Activated CD4-positive, alpha-beta T cell treated with anti-CD3 and anti-CD28 coated beads, Interleukin-2, amount 10 ng/mL, durations not matched to agents 24 days and 14 days (primary cell): ENCODE data around the gene RELA. TPM values are rescaled to one million over a fixed set of nuclear protein-coding genes. Genes with fewer than 3 reads are reported as not detected.
"Not testable (repeated sequence)": the region's sequence is repeated elsewhere in the genome, so short reads cannot be mapped to it uniquely, and the experiment has no call there.

Experiments
- DNase-seq: peaks from one replicate; pipeline ENCODE4 v3.0.0; 2022
- H3K27ac Mint-ChIP-seq: one replicate; pipeline ENCODE4 v1.8.0; 2022; ENCODE audit warnings: mild to moderate bottlenecking, mixed read lengths
- H3K27me3 Mint-ChIP-seq: one replicate; pipeline ENCODE4 v1.8.0; 2022; ENCODE audit warnings: mixed read lengths
- H3K36me3 Mint-ChIP-seq: one replicate; pipeline ENCODE4 v1.8.0; 2022; ENCODE audit warnings: low read depth, mild to moderate bottlenecking, mixed read lengths
- H3K4me1 Mint-ChIP-seq: one replicate; pipeline ENCODE4 v1.8.0; 2021; ENCODE audit warnings: mixed read lengths
- H3K4me3 Mint-ChIP-seq: one replicate; pipeline ENCODE4 v1.8.0; 2022; ENCODE audit warnings: mild to moderate bottlenecking, moderate library complexity, mixed read lengths
- H3K9me3 Mint-ChIP-seq: one replicate; pipeline ENCODE4 v1.8.0; 2021; ENCODE audit warnings: mixed read lengths
- intact Hi-C: fragments of 100-400 bp; cut with micrococcal nuclease; formaldehyde crosslinking; loops from one replicate; pipeline ENCODE4 v1.15.1; 2023
- total RNA-seq: library from RNA; stranded (reverse); gene quantifications from 2 replicates; pipeline ENCODE4 v1.2.3, GENCODE V29; 2022

RELA gene
- total RNA-seq, 1 donor from 2014 or later = 98.2 TPM

DNA sequence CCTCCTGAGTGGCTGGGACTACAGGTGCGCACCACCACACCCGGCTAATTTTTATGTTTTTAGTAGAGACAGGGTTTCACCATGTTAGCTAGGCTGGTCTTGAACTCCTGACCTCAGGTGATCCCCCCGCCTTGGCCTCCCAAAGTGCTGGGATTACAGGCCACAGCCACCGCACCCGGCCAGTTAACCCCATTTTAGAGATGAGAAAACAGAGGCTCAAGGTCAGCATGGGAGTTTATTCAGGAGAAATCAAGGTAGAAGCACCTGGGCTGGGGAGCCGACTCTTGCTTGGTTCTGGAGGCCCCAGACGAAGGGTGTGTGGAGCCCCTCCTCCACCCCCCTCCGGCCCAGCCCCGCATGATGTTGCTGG, 23.5 kb downstream of the RELA start:
- DNase-seq, H3K9me3 Mint-ChIP-seq, H3K27me3 Mint-ChIP-seq: not testable (repeated sequence)
- Mint-ChIP-seq H3K4me3 (peak overlapping the region; percentile 84), H3K36me3 (peaks cover 34% of the 10 kb centered on the region), H3K4me1 (peaks cover 38% of the 10 kb centered on the region), H3K27ac (peak overlapping the region; percentile 89)
- intact Hi-C loops = loop anchor here (2.0 kb wide), 1 partner anchor 64 kb away; no protein-coding TSS in a partner anchor

DNA sequence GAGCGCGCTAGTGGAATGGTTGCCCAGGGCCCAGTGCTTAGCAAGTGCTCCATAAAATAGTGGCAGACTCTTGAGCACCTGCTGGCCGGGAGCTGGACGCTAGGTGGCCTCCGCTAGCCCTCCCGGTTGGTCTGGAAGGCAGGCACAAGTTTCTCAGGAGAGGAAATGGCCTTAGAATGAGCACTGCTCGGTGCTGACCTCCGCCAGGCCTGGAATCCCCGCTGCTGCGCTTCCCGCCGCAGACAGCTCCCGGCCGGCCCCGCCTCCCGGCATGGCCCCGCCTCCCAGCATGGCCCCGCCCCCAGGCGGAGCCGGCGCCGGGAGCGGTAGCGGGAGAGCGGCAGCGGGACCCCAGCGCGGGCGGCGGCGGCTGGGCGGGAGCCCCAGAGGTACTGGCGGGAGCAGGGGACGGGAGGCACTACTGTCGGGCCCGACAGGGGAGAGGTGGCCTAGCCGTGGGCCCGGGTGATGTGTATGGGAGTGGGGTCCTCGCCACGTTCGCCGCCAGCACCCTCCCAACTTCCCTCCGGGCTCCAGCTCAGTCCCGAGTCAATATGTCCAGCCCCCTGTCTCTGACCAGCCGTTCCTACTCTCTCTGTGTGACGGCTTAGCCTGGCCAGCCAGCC, 24.8 kb downstream of the RELA start, which contains the start of gene SIPA1:
Gene SIPA1, plus strand, starts transcription at position 308 of the 626 bp plus-strand sequence. CDS start 2,821 bp downstream, outside the sequence.
- peak; percentile 95 for DNase-seq
- peaks cover 31% of the 10 kb centered on the region for H3K4me1 Mint-ChIP-seq

DNA sequence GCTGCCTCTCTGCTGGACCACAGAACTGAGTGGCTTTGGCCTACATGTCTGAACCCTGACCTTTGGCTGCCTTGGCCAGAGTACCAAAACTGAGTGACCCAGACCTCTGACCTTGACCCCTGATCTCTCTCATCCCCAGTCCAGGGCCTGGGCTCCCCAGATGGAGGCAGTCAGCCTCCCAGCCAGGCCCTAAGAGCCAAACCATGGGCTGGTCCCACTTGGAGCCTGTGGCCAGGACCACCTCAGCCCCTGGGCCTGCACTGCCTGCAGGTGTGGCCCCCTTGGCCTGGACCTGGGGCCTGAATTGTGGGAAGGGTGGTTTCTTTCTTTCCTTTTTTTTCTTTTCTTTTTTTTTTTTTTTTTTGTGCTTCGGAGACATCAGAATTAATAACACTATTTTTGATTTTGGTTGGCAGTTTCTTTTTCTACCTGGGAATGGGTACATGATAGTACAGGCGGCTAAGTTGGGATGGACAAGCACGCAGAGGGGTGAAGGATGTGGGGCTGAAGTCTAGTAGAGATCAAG, 25.6 kb downstream of the RELA start:
- intact Hi-C loops = no loop called here
- Mint-ChIP-seq H3K27ac (peak overlapping the region; percentile 60), H3K4me1 (peaks cover 31% of the 10 kb centered on the region), H3K9me3 (no peaks in the 10 kb centered on the region), H3K27me3 (no peaks in the 10 kb centered on the region), H3K4me3 (peak overlapping the region; percentile 84), H3K36me3 (peaks cover 27% of the 10 kb centered on the region)
- no peak for DNase-seq

More for the DNA sequence above, 24.8 kb downstream of the RELA start, which contains the start of gene SIPA1:
- Mint-ChIP-seq H3K36me3 (peaks cover 27% of the 10 kb centered on the region), H3K27me3 (no peaks in the 10 kb centered on the region), H3K4me3 (peak within 1 kb of the TSS; percentile 84), H3K27ac (peak within 1 kb of the TSS; percentile 89), H3K9me3 (no peaks in the 10 kb centered on the region)
- intact Hi-C loops = loop anchor here (1.0 to 2.0 kb wide), 4 partner anchors 14 to 63 kb away; no protein-coding TSS in a partner anchor

DNA sequence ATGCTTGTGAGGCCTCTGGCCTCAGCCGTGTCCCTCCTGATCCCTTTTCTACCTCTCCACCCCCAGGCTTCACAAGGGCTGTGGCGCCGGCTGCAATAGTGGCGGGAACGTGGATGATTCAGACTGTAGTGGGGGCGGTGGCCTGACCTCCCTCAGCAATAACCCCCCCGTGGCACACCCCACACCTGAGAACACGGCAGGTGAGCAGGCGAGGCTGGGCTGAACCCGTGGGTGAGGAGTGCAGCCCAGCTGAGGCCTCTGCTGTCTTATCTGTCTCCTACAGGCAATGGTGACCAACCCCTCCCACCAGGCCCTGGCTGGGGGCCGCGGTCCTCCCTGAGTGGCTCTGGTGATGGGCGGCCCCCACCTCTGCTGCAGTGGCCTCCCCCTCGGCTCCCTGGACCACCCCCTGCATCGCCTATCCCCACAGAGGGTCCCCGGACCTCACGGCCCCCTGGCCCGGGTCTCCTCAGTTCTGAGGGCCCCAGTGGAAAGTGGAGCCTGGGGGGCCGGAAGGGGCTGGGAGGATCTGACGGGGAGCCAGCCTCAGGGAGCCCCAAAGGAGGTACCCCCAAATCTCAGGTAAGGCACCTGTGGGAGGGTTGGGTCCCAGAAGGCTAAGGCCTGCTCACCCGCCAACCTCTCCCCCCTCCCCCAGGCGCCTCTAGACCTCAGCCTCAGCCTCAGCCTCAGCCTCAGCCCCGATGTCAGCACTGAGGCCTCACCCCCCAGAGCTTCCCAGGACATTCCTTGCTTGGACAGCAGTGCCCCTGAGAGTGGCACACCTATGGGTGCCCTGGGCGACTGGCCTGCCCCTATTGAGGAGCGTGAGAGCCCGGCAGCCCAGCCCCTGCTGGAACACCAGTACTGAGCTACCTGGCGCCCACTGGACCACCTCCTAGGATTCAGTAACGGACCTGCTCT, 26.3 kb downstream of the RELA start:
- intact Hi-C loops = no loop called here
- peak overlapping the region; percentile 60 for H3K27ac Mint-ChIP-seq

DNA sequence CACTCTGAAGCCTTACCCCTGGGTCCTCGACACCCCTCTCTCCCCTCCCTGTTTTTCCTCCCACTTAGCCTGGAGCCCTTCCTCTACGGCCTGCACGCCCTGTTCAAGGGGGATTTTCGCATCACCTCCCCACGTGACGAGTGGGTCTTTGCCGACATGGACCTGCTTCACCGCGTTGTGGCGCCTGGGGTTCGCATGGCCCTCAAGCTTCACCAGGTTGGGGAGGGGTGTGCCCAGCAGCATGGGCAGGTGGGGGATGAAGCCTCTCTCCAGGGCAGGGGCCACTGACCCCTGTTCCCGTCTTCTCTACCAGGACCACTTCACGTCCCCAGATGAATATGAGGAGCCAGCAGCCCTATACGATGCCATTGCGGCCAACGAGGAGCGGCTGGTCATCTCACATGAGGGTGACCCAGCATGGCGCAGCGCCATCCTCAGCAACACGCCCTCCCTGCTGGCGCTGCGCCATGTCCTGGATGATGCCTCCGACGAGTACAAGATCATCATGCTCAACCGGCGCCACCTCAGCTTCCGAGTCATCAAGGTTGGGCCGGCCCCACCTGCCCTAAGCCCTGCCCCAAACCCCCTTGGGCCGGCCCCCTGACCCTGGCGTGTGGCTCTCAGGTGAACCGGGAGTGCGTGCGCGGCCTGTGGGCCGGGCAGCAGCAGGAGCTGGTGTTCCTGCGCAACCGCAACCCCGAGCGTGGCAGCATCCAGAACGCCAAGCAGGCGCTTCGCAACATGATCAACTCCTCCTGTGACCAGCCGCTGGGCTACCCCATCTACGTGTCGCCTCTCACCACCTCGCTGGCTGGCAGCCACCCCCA, 27.6 kb downstream of the RELA start:
- H3K4me3 Mint-ChIP-seq = no peak overlapping the region
- DNase-seq = no peak
- intact Hi-C loops = no loop called here
- H3K4me1 Mint-ChIP-seq = peaks cover 23% of the 10 kb centered on the region
- H3K27me3 Mint-ChIP-seq = no peaks in the 10 kb centered on the region
- H3K27ac Mint-ChIP-seq = no peak overlapping the region
- H3K36me3 Mint-ChIP-seq = peaks cover 32% of the 10 kb centered on the region
- H3K9me3 Mint-ChIP-seq = no peaks in the 10 kb centered on the region

More for the DNA sequence above, 26.3 kb downstream of the RELA start:
- Mint-ChIP-seq H3K9me3 (no peaks in the 10 kb centered on the region), H3K36me3 (peaks cover 27% of the 10 kb centered on the region), H3K4me1 (peaks cover 24% of the 10 kb centered on the region), H3K4me3 (peak overlapping the region; percentile 23), H3K27me3 (no peaks in the 10 kb centered on the region)
- no peak for DNase-seq

DNA sequence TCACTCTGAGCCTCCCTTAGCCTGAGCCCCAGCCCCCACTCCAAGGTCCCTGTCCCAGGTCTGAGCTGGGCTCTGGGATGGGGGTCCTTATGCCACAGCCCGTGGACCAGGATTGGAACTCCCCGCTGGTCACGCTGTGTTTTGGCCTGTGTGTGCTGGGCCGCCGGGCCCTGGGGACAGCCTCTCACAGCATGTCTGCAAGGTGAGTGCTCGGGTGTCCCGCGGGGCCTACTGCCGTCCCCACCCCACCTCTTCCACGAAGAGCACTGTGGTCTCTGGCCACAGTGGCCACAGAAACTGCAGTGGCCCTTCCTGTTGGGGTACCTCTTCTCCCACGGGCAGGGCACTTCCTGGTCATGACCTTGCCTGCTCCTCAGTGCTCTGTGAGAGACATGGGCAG, 28.3 kb downstream of the RELA start:
- H3K27me3 Mint-ChIP-seq = no peaks in the 10 kb centered on the region
- no peak for DNase-seq
- no peaks in the 10 kb centered on the region for H3K9me3 Mint-ChIP-seq
- no peak overlapping the region for H3K4me3 Mint-ChIP-seq
- peaks cover 34% of the 10 kb centered on the region for H3K36me3 Mint-ChIP-seq
- no peak overlapping the region for H3K27ac Mint-ChIP-seq
- intact Hi-C loops = no loop called here
- peaks cover 16% of the 10 kb centered on the region for H3K4me1 Mint-ChIP-seq

DNA sequence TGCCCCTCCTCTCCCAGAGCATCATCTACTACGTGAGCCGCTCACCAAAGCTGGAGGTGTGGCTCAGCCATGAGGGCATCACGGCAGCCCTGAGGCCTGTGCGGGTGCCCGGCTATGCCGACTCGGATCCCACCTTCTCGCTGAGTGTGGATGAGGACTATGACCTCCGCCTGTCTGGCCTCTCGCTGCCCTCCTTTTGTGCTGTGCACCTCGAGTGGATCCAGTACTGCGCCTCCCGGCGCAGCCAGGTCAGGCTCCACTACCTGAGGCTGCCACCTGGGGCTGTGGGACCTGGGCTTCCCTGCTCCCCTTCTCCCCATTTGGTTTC, 28.6 kb downstream of the RELA start:
- no peak for DNase-seq
- intact Hi-C loops = no loop called here
- no peak overlapping the region for H3K27ac Mint-ChIP-seq
- H3K4me1 Mint-ChIP-seq = peaks cover 16% of the 10 kb centered on the region
- no peaks in the 10 kb centered on the region for H3K27me3 Mint-ChIP-seq
- no peaks in the 10 kb centered on the region for H3K9me3 Mint-ChIP-seq
- peaks cover 37% of the 10 kb centered on the region for H3K36me3 Mint-ChIP-seq
- no peak overlapping the region for H3K4me3 Mint-ChIP-seq

DNA sequence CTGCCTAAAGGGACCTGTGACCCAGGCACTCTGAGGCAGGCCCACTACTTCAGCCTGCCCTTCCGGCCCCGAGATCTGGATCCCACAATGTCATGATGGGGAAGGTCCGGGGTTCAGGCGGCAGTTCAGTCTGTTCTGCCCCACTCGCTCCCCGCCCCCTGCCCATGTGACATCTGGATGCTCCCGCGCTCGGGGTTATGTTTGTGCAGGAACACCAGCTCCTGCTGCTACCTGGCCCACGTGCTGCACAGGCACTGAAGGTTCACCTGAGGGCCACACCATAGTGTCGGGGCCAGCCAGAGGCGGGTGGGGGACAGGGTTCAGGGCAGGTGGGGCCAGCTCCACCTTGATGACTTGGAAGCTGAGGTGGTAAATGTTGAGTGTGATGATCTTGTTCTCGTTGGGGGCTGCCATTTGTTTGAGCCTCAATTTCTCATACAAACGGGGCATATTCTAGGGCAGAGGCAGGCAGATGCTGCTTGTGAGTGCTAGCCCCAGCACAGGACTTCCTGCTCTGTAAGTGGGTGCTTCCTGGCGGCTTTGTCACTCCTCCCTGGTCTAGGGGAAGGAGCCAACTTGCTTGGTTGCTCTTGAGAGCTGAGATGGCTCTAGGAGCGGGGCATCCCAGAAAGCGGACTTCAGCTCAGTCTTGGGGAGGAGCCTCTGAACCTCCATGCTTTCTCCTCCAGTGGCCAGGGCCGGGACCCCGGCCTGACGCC, 29.2 kb downstream of the RELA start:
- Mint-ChIP-seq H3K27me3 (no peaks in the 10 kb centered on the region), H3K4me3 (no peak overlapping the region), H3K4me1 (peaks cover 16% of the 10 kb centered on the region), H3K36me3 (peaks cover 41% of the 10 kb centered on the region), H3K9me3 (no peaks in the 10 kb centered on the region), H3K27ac (peak overlapping the region; percentile 69)
- peak; percentile 63 for DNase-seq
- intact Hi-C loops = no loop called here

DNA sequence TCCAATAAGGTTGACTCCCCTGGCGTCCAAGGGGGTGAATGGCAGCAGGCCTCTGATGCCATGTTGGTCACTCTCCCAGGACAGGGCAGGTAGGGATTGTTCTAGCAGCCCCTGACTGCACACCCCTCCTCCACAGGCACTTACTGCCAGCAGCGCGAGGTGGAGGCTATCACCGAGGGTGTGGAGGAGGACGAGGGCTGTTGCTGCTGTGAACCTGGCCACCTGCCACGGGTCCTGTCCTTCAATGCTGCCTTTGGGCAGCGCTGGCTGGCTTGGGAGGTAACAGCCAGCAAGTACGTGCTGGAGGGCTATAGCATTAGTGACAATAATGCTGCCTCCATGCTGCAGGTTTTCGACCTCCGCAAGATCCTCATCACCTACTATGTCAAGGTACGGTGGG, 32.5 kb downstream of the RELA start:
- H3K4me1 Mint-ChIP-seq = peaks cover 6% of the 10 kb centered on the region
- no peak for DNase-seq

DNA sequence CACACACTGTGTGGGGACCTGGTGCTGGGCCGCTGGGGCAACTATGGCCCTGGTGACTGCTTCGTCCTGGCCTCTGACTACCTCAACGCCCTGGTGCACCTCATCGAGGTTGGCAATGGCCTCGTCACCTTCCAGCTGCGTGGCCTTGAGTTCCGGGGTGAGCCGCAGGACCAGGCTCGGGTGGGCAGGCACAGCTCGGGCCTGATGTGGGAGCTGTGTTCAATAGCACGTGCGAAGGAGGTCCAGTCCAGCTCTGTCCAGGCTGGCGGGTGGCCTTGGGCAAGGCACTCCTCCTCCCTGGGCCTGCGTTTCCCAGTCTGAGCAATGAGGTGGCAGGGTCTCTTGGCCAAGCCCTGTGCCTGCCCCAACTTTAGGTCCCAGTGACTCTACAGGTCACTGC, 33.1 kb downstream of the RELA start:
- DNase-seq = no peak

More for the DNA sequence above, 32.5 kb downstream of the RELA start:
- H3K4me3 Mint-ChIP-seq = no peak overlapping the region
- H3K36me3 Mint-ChIP-seq = peaks cover 51% of the 10 kb centered on the region
- intact Hi-C loops = no loop called here
- no peak overlapping the region for H3K27ac Mint-ChIP-seq
- H3K27me3 Mint-ChIP-seq = no peaks in the 10 kb centered on the region
- no peaks in the 10 kb centered on the region for H3K9me3 Mint-ChIP-seq

DNA sequence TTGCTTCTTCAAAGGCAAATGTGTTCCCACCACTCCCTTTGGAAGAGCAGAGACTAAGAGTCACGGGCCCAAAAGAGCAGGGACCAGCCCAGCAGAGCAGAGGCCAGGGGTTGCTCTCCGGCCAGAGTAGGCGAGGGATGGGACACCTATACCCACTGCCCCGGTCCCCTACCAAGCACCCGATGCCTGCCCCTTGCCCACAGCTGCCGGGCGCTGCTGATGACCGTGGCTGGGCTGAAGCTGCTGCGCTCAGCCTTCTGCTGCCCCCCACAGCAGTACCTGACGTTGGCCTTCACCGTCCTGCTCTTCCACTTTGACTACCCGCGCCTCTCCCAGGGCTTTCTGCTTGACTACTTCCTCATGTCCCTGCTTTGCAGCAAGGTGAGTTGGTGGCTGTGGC, 35.5 kb downstream of the RELA start:
- intact Hi-C loops = no loop called here
- Mint-ChIP-seq H3K4me1 (no peaks in the 10 kb centered on the region), H3K9me3 (no peaks in the 10 kb centered on the region), H3K27ac (no peak overlapping the region), H3K36me3 (peaks cover 59% of the 10 kb centered on the region), H3K4me3 (no peak overlapping the region), H3K27me3 (no peaks in the 10 kb centered on the region)
- no peak for DNase-seq

More for the DNA sequence above, 33.1 kb downstream of the RELA start:
- Mint-ChIP-seq H3K9me3 (no peaks in the 10 kb centered on the region), H3K4me3 (no peak overlapping the region), H3K36me3 (peaks cover 50% of the 10 kb centered on the region), H3K27me3 (no peaks in the 10 kb centered on the region), H3K27ac (no peak overlapping the region), H3K4me1 (peaks cover 4% of the 10 kb centered on the region)
- intact Hi-C loops = no loop called here

DNA sequence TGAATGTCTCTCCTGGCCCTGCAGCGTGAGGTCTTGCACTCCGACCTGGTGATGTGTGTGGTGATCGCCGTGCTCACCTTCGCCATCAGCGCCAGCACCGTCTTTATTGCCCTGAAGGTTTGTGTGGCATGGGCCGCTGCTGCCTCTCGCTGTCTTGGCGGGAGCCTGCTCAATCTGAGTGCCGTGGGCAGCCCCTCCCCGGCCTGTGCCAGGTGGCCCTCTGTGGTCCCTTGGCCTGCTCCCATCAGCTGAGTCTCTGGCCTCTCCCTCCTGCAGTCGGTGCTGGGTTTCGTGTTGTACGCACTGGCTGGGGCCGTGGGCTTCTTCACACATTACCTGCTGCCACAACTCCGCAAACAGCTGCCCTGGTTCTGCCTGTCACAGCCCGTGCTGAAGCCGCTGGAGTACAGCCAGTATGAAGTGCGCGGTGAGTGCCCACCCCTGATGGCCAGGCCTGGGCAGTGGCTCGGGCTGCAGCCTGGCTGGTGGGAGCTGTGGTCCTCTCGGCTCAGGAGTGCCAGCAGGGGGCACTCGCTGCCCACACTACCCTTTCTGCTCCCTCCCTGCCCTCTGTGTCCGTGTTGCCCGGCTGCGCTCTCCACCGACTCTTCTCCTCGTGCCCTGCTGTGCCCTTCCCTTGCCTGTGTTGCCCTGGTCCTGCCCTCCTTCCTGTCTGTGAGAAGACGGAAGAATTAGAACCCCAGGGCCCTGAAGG, 36.9 kb downstream of the RELA start:
- peaks cover 60% of the 10 kb centered on the region for H3K36me3 Mint-ChIP-seq
- H3K9me3 Mint-ChIP-seq = no peaks in the 10 kb centered on the region
- intact Hi-C loops = no loop called here
- H3K27ac Mint-ChIP-seq = no peak overlapping the region
- H3K27me3 Mint-ChIP-seq = no peaks in the 10 kb centered on the region
- H3K4me3 Mint-ChIP-seq = no peak overlapping the region
- DNase-seq = peak; percentile 85
- H3K4me1 Mint-ChIP-seq = peaks cover 2% of the 10 kb centered on the region
